GM23338 (cell line): ENCODE data around the gene NMS. TPM values are rescaled to one million over a fixed set of nuclear protein-coding genes. Genes with fewer than 3 reads are reported as not detected.
A peak's percentile ranks its signal among the peaks of the same experiment; 100 is the strongest.
"Not testable (repeated sequence)": the region's sequence is repeated elsewhere in the genome, so short reads cannot be mapped to it uniquely, and the experiment has no call there.

Source experiments
- ATAC-seq: fragments of 200-7000 bp; cut with Tn5 transposase; 3 replicates; pipeline ENCODE4 v1.9.1; 2020
- DNase-seq: peaks from one replicate; pipeline ENCODE4 v3.0.0-alpha.2; 2015; ENCODE audit warnings: low spot score
- H2AFZ ChIP-seq: fragments of 200-600 bp; sonication (generic); 2 replicates; pipeline ENCODE4 v1.8.0; 2016; ENCODE audit warnings: antibody characterized with exemption, mild to moderate bottlenecking, moderate library complexity
- H3F3A ChIP-seq: fragments of 200-600 bp; sonication (generic); replicated peaks from 2 replicates; pipeline ENCODE4 v1.8.0; 2017; ENCODE audit warnings: antibody characterized with exemption, mixed run types, low read depth
- H3K27ac ChIP-seq: fragments of 200-600 bp; sonication (generic); 2 replicates; pipeline ENCODE4 v1.6.1; 2016; ENCODE audit warnings: low read depth
- H3K27me3 ChIP-seq: fragments of 200-600 bp; sonication (generic); 2 replicates; pipeline ENCODE4 v1.8.0; 2016; ENCODE audit warnings: mild to moderate bottlenecking, mixed run types, moderate library complexity; ENCODE audit not compliant: insufficient read depth
- H3K36me3 ChIP-seq: fragments of 200-600 bp; sonication (generic); 2 replicates; pipeline ENCODE4 v1.8.0; 2016; ENCODE audit warnings: mild to moderate bottlenecking; ENCODE audit not compliant: insufficient read depth
- H3K4me1 ChIP-seq: fragments of 200-600 bp; sonication (generic); 2 replicates; pipeline ENCODE4 v1.8.0; 2016; ENCODE audit warnings: mild to moderate bottlenecking, moderate library complexity; ENCODE audit not compliant: insufficient read depth
- H3K4me2 ChIP-seq: fragments of 200-600 bp; sonication (generic); 2 replicates; pipeline ENCODE4 v1.7.1; 2017; ENCODE audit warnings: mixed run types
- H3K4me3 ChIP-seq: fragments of 200-600 bp; sonication (generic); 2 replicates; pipeline ENCODE4 v1.6.1; 2016; ENCODE audit warnings: mixed run types
- H3K79me2 ChIP-seq: fragments of 200-600 bp; sonication (generic); replicated peaks from 2 replicates; pipeline ENCODE4 v1.8.0; 2017; ENCODE audit warnings: mild to moderate bottlenecking; ENCODE audit not compliant: insufficient read depth
- H3K9me2 ChIP-seq: fragments of 200-600 bp; sonication (generic); 2 replicates; pipeline ENCODE4 v1.8.0; 2017; ENCODE audit not compliant: insufficient read depth
- H4K20me1 ChIP-seq: fragments of 200-600 bp; sonication (generic); replicated peaks from 2 replicates; pipeline ENCODE4 v1.8.0; 2017; ENCODE audit warnings: mild to moderate bottlenecking; ENCODE audit not compliant: insufficient read depth
- H3K27ac Mint-ChIP-seq: 2 replicates; pipeline ENCODE4 v1.8.0; 2020; ENCODE audit warnings: inconsistent platforms, mild to moderate bottlenecking, moderate library complexity, mixed read lengths
- H3K27me3 Mint-ChIP-seq: 3 replicates; pipeline ENCODE4 v1.8.0; 2022; ENCODE audit warnings: low read depth, mild to moderate bottlenecking, moderate library complexity, mixed read lengths, inconsistent platforms; ENCODE audit not compliant: insufficient read depth, poor library complexity
- H3K36me3 Mint-ChIP-seq: 3 replicates; pipeline ENCODE4 v1.8.0; 2021; ENCODE audit warnings: low read depth, mild to moderate bottlenecking, inconsistent platforms, moderate library complexity, mixed read lengths
- H3K4me1 Mint-ChIP-seq: 3 replicates; pipeline ENCODE4 v1.8.0; 2020; ENCODE audit warnings: mild to moderate bottlenecking, inconsistent platforms, mixed read lengths
- H3K4me3 Mint-ChIP-seq: 3 replicates; pipeline ENCODE4 v1.8.0; 2021; ENCODE audit warnings: moderate library complexity, mild to moderate bottlenecking, inconsistent platforms, mixed read lengths
- H3K9me3 Mint-ChIP-seq: 3 replicates; pipeline ENCODE4 v1.8.0; 2020; ENCODE audit warnings: moderate library complexity, mild to moderate bottlenecking, inconsistent platforms, mixed read lengths
- ETS1 ChIP-seq: IDR thresholded peaks from 2 replicates; pipeline ENCODE4 v1.6.1; 2016; ENCODE audit warnings: antibody characterized with exemption
- JUNB ChIP-seq: IDR thresholded peaks from one replicate; pipeline ENCODE4 v1.6.1; 2016; ENCODE audit warnings: antibody characterized with exemption; ENCODE audit not compliant: unreplicated experiment
- STAT1 ChIP-seq: IDR thresholded peaks from one replicate; pipeline ENCODE4 v1.6.1; 2016; ENCODE audit warnings: antibody characterized with exemption; ENCODE audit not compliant: unreplicated experiment
- ZNF462 ChIP-seq: fragments of 250-450 bp; sonication (Bioruptor Pico); IDR thresholded peaks from 2 replicates; pipeline ENCODE4 v1.5.0; 2020; ENCODE audit warnings: mild to moderate bottlenecking, moderate library complexity
- polyA plus RNA-seq: library from polyadenylated mRNA; unstranded; fragments of >200 nt; fragmentation: Nextera tagmentation; extraction: Ambion mirVana; gene quantifications from 2 replicates; pipeline ENCODE4 v1.2.1, GENCODE V29; 2016
- total RNA-seq: library from RNA; depleted of rRNA; stranded (reverse); fragments of >200 nt; shearing (Covaris generic); gene quantifications from 2 replicates; pipeline ENCODE4 v1.2.3, GENCODE V29; 2014

NMS gene
- total and polyA plus RNA-seq, 2 experiments from 2014 or later: not detected

GRCh38 chr2:100453853-100454252 lies 16.4 kb upstream of the NMS start (continued):
- TF ChIP-seq ZNF462 (CRISPR knock-in tag): no peak
- no peak for TF ChIP-seq ETS1
- no peak for TF ChIP-seq JUNB
- no peak for TF ChIP-seq STAT1

GRCh38 chr2:100456357-100456756 lies 13.9 kb upstream of the NMS start:
- not testable (repeated sequence) for H3K4me1 ChIP-seq, H3K27ac Mint-ChIP-seq, H2AFZ ChIP-seq, H4K20me1 ChIP-seq, H3K4me3 Mint-ChIP-seq, H3F3A ChIP-seq, H3K4me3 ChIP-seq, H3K27ac ChIP-seq, H3K9me2 ChIP-seq, H3K79me2 ChIP-seq, H3K36me3 ChIP-seq, H3K27me3 ChIP-seq, ATAC-seq, H3K4me1 Mint-ChIP-seq, H3K4me2 ChIP-seq, H3K27me3 Mint-ChIP-seq
- Mint-ChIP-seq H3K9me3 (peaks cover 74% of the 10 kb centered on the region), H3K36me3 (peaks cover 15% of the 10 kb centered on the region; the same call in 2 of the 3 replicates)
- peak; percentile 41 for DNase-seq
